Nephron progenitor cell (in vitro differentiated cells): ENCODE data around the gene SPAG17.

Experiments used
- DNase-seq: peaks from one replicate; pipeline ENCODE4 v3.0.0; 2021
- H3K27ac Mint-ChIP-seq: 2 replicates; pipeline ENCODE4 v1.8.0; 2021; ENCODE audit warnings: mild to moderate bottlenecking, moderate library complexity, mixed read lengths
- H3K27me3 Mint-ChIP-seq: 2 replicates; pipeline ENCODE4 v1.8.0; 2021; ENCODE audit warnings: mild to moderate bottlenecking, low read depth, mixed read lengths; ENCODE audit not compliant: poor library complexity
- H3K36me3 Mint-ChIP-seq: 2 replicates; pipeline ENCODE4 v1.8.0; 2021; ENCODE audit warnings: low read depth, mixed read lengths
- H3K4me1 Mint-ChIP-seq: 2 replicates; pipeline ENCODE4 v1.8.0; 2021; ENCODE audit warnings: mixed read lengths
- H3K4me3 Mint-ChIP-seq: 2 replicates; pipeline ENCODE4 v1.8.0; 2021; ENCODE audit warnings: mild to moderate bottlenecking, moderate library complexity, mixed read lengths
- H3K9me3 Mint-ChIP-seq: 2 replicates; pipeline ENCODE4 v1.8.0; 2021; ENCODE audit warnings: mild to moderate bottlenecking, moderate library complexity, mixed read lengths
- CTCF ChIP-seq: fragments of 200-600 bp; sonication (generic); IDR thresholded peaks from 2 replicates; pipeline ENCODE4 v1.5.0; 2021; ENCODE audit warnings: antibody characterized with exemption

Gene SPAG17

GRCh38 chr1:118099686-118100085 lies 85.3 kb downstream of the SPAG17 start:
- Mint-ChIP-seq H3K4me1 (peaks cover 5% of the 10 kb centered on the region), H3K9me3 (no peaks in the 10 kb centered on the region), H3K4me3 (no peak overlapping the region), H3K27me3 (no peaks in the 10 kb centered on the region), H3K27ac (no peak overlapping the region), H3K36me3 (no peaks in the 10 kb centered on the region)
- no peak for TF ChIP-seq CTCF
- no peak for DNase-seq

GRCh38 chr1:118097622-118098348 lies 87.2 kb downstream of the SPAG17 start:
- no peak for TF ChIP-seq CTCF
- peaks cover 5% of the 10 kb centered on the region for H3K4me1 Mint-ChIP-seq
- H3K36me3 Mint-ChIP-seq: no peaks in the 10 kb centered on the region
- H3K4me3 Mint-ChIP-seq: no peak overlapping the region
- DNase-seq: no peak
- H3K27ac Mint-ChIP-seq: no peak overlapping the region
- no peaks in the 10 kb centered on the region for H3K9me3 Mint-ChIP-seq
- no peaks in the 10 kb centered on the region for H3K27me3 Mint-ChIP-seq

- no peak for DNase-seq
- H3K27ac Mint-ChIP-seq: no peak overlapping the region
- H3K36me3 Mint-ChIP-seq: peaks cover 8% of the 10 kb centered on the region
- no peaks in the 10 kb centered on the region for H3K4me1 Mint-ChIP-seq
- no peaks in the 10 kb centered on the region for H3K9me3 Mint-ChIP-seq
- no peak for TF ChIP-seq CTCF
- no peaks in the 10 kb centered on the region for H3K27me3 Mint-ChIP-seq
- no peak overlapping the region for H3K4me3 Mint-ChIP-seq
These were observed 92.0 kb downstream of the SPAG17 start for GRCh38 chr1:118093017-118093416.

GRCh38 chr1:118090130-118090529 lies 94.9 kb downstream of the SPAG17 start:
- H3K4me3 Mint-ChIP-seq: no peak overlapping the region

GRCh38 chr1:118085365-118085764 lies 99.7 kb downstream of the SPAG17 start:
- no peak for TF ChIP-seq CTCF
- Mint-ChIP-seq H3K27ac (no peak overlapping the region), H3K27me3 (peaks cover 7% of the 10 kb centered on the region), H3K4me1 (no peaks in the 10 kb centered on the region), H3K9me3 (no peaks in the 10 kb centered on the region), H3K4me3 (no peak overlapping the region), H3K36me3 (peaks cover 12% of the 10 kb centered on the region)
- no peak for DNase-seq

More at GRCh38 chr1:118090130-118090529, 94.9 kb downstream of the SPAG17 start:
- no peaks in the 10 kb centered on the region for H3K4me1 Mint-ChIP-seq
- no peak overlapping the region for H3K27ac Mint-ChIP-seq
- H3K9me3 Mint-ChIP-seq: no peaks in the 10 kb centered on the region
- H3K36me3 Mint-ChIP-seq: peaks cover 12% of the 10 kb centered on the region
- no peak for TF ChIP-seq CTCF
- H3K27me3 Mint-ChIP-seq: no peaks in the 10 kb centered on the region
- no peak for DNase-seq

GRCh38 chr1:118084400-118084799 lies 100.6 kb downstream of the SPAG17 start:
- H3K27ac Mint-ChIP-seq: no peak overlapping the region
- H3K4me3 Mint-ChIP-seq: no peak overlapping the region
- peaks cover 7% of the 10 kb centered on the region for H3K27me3 Mint-ChIP-seq
- TF ChIP-seq CTCF: no peak
- DNase-seq: no peak
- no peaks in the 10 kb centered on the region for H3K4me1 Mint-ChIP-seq
- peaks cover 11% of the 10 kb centered on the region for H3K36me3 Mint-ChIP-seq
- no peaks in the 10 kb centered on the region for H3K9me3 Mint-ChIP-seq
